Renal cortex interstitium (tissue), 15 donors: ENCODE data around the gene SAGE1. TPM values are rescaled to one million over a fixed set of nuclear protein-coding genes. Genes with fewer than 3 reads are reported as not detected.
"Not testable (repeated sequence)": the region's sequence is repeated elsewhere in the genome, so short reads cannot be mapped to it uniquely, and the experiment has no call there.

Source experiments
- DNase-seq, 11 donors: peaks; one replicate each; pipeline ENCODE4 v3.0.0-alpha.2; 2013; ENCODE audit warnings: low read depth in 9 of 11, low spot score in 4 of 11; ENCODE audit errors: extremely low read depth in 1 of 11
- long read RNA-seq, 16 experiments: transcript quantifications; one replicate each; lab custom pipeline, GENCODE V29; 2026
- polyA plus RNA-seq, 3 donors: library from polyadenylated mRNA; unstranded; fragments of 120-200 nt; gene quantifications; one replicate each; pipeline ENCODE4 v1.2.1, GENCODE V29; 2013; ENCODE audit not compliant: insufficient read length in 3 of 3

The SAGE1 gene, protein sequence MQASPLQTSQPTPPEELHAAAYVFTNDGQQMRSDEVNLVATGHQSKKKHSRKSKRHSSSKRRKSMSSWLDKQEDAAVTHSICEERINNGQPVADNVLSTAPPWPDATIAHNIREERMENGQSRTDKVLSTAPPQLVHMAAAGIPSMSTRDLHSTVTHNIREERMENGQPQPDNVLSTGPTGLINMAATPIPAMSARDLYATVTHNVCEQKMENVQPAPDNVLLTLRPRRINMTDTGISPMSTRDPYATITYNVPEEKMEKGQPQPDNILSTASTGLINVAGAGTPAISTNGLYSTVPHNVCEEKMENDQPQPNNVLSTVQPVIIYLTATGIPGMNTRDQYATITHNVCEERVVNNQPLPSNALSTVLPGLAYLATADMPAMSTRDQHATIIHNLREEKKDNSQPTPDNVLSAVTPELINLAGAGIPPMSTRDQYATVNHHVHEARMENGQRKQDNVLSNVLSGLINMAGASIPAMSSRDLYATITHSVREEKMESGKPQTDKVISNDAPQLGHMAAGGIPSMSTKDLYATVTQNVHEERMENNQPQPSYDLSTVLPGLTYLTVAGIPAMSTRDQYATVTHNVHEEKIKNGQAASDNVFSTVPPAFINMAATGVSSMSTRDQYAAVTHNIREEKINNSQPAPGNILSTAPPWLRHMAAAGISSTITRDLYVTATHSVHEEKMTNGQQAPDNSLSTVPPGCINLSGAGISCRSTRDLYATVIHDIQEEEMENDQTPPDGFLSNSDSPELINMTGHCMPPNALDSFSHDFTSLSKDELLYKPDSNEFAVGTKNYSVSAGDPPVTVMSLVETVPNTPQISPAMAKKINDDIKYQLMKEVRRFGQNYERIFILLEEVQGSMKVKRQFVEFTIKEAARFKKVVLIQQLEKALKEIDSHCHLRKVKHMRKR
- not detected for polyA plus RNA-seq
- long read RNA-seq, donor 1: 0 reads
- long read RNA-seq, donor 2: 0 reads
- long read RNA-seq, donor 3: 0 reads
- long read RNA-seq, donor 4: 0 reads
- long read RNA-seq, donor 5: 0 reads
- long read RNA-seq, donor 6: 0 reads
- long read RNA-seq, donor 7: 0 reads
- long read RNA-seq, donor 8: 0 reads
- long read RNA-seq, donor 9: 0 reads
- long read RNA-seq, donor 10: 0 reads
- long read RNA-seq, donor 11: 0 reads
- long read RNA-seq, donor 12: 0 reads
- long read RNA-seq, donor 13: 0 reads
- long read RNA-seq, donor 14: 0 reads
- long read RNA-seq, donor 15: 0 reads
- long read RNA-seq, donor 16: 0 reads

DNA sequence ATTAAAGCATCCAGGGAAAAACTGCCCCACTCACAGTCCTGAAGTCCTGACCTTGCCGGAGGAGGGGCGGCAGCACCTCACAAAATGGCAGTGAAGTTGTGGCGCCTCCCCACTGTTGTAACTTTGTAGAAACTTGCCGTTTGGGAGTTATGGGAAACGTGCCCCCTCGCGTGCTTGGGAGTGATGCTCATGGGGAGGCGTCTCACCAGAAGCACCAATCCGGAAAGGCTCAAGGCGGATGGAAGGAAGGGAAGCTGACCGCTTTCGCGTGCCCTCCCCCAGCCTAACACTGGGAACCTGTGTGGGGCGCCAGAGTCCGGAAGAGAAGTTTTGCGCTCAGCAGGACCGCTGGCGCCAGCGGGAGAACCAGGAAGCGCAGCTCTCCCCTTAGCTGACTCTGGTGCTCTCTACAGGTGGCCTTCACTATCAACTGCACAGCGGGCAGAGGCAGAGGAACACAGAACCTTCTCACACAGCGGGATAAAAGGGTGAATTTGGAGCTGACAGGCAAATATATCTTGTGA lies at the start of gene SAGE1, which contains the start of gene CT45A10:
Gene SAGE1 (plus strand): TSS at position 423 of the 524 bp plus-strand sequence. CDS start 2,527 bp downstream, outside the sequence.
Gene CT45A10 (minus strand): TSS at position 151 of the 524 bp plus-strand sequence. CDS start 8,100 bp downstream, outside the sequence.
- DNase-seq: no peak

DNA sequence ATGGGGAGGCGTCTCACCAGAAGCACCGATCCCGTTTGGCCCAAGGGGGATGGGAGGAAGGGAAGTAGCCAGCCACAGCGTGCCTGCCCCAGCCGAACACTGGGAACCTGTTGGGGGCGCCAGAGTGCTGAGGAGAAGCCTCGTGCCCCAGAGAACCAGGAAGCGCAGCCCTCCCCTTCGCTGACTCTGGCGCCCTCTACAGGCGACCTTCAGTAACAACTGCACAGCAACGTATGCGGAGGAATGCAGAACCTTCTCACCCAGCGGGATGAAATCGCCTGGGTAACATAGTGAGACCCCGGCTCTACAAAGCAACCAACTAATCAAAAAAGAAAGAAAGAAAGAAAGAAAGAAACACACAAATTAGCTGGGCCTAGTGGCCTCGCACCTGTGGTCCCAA lies 39.1 kb upstream of the SAGE1 start, which contains the start of gene CT45A8:
Gene CT45A8 (minus strand): TSS at position 101 of the 400 bp plus-strand sequence. CDS start 3,755 bp downstream, outside the sequence.
- not testable (repeated sequence) for DNase-seq

DNA sequence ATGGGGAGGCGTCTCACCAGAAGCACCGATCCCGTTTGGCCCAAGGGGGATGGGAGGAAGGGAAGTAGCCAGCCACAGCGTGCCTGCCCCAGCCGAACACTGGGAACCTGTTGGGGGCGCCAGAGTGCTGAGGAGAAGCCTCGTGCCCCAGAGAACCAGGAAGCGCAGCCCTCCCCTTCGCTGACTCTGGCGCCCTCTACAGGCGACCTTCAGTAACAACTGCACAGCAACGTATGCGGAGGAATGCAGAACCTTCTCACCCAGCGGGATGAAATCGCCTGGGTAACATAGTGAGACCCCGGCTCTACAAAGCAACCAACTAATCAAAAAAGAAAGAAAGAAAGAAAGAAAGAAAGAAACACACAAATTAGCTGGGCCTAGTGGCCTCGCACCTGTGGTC lies 21.8 kb upstream of the SAGE1 start, which contains the start of gene CT45A9:
Gene CT45A9 (minus strand): TSS at position 101 of the 400 bp plus-strand sequence. CDS start 3,751 bp downstream, outside the sequence.
- not testable (repeated sequence) for DNase-seq

DNA sequence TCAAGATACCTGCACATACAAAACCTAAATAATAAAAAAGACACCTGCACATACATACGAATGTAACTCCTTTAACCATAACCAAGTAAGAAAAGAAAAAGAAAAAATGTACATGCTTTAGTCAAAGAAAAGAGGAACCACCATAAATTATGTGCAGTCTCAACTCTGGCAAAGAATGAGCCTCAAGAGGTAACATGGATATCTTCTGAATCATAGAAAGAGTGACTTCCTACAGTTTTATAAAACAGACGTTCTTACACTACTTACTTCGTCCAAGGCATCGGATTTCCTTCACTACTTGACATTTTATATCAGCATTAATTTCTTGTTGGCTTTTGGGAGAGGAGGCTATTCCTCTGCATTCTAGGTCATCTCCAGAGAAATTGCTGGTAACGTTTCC lies 10.8 kb upstream of the SAGE1 start:
- DNase-seq: not testable (repeated sequence)

DNA sequence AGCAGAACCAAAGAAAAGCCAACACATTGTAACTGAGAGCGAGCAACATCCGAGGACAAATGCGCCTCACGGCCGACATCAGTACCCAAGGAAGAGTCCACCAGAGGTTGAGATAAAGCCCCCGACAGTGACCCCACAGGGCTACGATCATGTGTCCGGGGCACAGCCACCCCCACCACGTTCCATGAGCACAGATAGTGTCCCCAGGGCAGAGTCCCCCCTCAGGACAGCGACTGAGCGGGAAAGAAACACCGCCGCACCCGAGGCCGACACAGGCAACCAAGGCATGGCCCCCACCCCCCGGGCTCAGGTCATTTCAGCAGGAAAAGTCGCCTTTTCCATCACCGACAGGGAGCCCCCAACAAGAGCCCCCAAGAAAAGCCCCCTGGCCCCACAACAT lies 5.3 kb upstream of the SAGE1 start:
- DNase-seq: not testable (repeated sequence)

DNA sequence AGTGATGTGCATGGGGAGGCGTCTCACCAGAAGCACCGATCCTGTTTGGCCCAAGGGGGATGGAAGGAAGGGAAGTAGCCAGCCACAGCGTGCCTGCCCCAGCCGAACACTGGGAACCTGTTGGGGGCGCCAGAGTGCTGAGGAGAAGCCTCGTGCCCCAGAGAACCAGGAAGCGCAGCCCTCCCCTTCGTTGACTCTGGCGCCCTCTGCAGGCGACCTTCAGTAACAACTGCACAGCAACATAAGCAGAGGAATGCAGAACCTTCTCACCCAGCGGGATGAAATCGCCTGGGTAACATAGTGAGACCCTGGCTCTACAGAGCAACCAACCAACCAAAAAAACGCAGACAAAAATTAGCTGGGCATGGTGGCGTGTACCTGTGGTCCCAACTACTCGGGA lies 4.5 kb upstream of the SAGE1 start:
- not testable (repeated sequence) for DNase-seq

DNA sequence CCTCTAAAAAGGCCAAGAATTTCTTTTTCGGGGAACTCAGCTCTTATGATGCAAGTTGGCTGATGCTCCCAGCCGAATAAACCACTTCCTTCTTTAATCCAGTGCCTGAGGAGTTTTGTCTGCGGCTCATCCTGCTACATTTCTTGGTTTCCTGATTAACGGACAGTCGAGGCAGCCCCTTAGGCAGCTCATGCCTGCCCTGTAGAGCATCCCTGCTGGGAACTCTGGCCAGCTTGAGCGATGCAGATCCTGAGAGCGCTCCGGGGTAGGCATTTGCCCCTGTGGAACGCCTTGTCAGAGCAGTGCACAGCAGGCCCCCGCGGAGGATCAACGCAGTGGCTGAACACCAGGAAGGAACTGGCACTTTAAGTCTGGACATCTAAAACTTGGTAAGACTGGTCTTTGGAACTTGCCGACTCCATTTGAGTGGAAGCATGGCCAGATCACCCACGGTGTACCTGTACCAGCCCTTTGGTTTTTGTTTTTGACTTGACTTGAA lies 3.4 kb upstream of the SAGE1 start:
- no peak for DNase-seq

DNA sequence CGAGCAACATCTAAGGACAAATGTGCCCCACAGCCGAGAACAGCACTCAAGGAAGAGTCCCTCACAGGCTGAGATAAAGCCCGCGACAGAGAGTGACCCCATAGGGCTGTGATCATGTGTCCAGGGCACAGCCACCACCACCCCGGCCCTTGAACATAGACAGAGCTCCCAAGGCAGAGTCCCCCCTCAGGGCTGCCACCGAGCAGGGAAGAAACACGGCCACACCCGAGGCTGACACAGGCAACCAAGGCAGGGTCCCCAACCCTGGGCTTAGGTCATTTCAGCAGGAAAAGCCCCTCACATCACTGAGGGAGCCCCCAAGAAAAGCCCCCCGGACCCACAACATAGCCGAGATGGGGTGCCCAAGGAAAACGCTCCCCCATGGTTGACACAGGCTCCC lies 735 bp upstream of the SAGE1 start:
- no peak for DNase-seq

DNA sequence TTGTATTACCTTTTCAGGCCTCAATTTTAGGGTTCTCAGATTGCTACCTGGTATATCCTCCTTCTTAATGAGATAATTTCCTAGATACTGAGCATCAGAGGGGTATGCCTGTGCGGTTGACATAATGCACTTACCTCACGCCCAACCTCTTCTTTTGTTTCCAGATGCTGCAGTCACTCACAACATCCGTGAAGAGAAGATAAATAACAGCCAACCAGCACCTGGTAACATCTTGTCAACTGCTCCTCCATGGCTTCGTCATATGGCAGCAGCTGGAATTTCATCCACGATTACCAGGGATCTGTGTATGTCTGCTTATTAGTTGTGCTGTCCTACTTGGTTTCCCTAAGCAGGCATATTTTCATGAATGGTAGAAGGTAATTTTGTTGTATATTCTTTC lies 16.7 kb downstream of the SAGE1 start:
- no peak for DNase-seq

DNA sequence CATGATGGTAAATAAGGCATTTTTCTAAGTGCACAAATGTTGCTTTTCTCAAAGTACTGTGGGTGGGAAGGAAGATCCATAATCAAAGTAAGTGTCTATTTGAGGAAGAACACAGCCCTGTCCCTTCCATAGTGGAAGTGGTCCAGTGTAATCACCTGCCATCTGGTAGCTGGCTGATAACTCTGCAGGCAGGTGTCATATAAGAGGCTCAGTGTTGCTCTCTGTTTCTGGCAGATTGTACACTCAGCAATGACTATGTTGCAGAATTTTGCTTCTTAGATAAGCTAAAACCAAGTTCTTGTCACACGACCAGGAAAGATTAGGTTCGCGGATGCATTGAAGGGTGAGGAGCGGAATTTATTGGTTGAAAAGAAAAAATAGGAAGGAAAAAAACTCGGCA lies 20.9 kb downstream of the SAGE1 start:
- no peak for DNase-seq

DNA sequence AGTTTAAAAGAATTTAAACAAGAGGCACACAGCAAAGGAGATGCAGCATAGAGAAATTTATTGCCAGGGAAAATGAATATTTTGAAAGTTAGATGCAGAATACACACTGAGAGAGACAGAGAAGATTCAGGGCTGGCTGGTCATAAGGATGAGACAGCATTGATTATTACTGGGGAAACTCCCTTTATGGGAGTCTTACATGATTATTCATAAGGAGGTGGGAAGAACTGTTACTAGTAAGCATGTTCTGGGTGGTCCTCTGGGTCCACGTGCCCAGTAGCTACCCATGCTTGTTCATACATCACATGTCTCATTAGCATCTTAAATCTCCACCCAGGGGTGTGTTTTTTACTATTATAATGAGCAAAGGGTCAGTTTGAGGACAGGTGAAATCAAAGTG lies 27.0 kb downstream of the SAGE1 start:
- not testable (repeated sequence) for DNase-seq

DNA sequence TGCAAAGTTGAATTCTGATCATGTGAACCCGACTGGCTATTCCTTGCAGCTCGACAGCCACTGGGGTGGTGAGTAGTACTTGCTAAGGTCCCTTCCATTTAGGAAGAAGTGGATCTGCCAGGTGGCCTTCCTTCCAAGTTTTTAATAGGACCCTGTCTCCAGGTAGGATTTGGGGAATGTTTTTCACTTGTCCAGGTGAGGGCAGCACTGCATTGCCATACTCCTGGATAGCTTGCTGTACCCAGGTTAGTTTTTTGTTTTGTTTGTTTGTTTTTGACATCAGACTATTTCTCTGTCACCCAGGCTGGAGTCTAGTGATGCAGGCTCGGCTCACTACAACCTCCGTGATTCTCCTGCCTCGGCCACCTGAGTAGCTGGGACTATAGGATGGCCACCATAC lies 29.8 kb downstream of the SAGE1 start:
- DNase-seq: no peak

DNA sequence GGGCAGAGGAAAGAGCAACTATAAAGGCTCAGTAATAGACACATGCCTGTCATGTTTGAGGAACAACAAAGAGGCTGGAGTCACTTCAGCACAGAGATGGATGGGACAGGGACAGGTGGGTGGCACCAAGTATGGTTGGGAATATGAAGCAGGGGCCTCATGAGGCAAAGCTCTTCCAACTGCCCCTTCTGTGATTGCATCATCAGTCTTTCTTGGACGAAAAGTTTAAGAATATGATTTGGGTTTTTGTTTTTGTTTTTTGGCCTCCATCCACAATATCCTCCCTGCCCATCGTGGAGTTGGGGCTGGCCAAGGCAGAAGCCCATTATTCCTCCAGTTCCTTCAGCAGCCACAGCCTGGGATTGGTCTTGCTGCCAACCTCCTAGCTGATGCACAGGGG lies 34.4 kb downstream of the SAGE1 start:
- DNase-seq: no peak

DNA sequence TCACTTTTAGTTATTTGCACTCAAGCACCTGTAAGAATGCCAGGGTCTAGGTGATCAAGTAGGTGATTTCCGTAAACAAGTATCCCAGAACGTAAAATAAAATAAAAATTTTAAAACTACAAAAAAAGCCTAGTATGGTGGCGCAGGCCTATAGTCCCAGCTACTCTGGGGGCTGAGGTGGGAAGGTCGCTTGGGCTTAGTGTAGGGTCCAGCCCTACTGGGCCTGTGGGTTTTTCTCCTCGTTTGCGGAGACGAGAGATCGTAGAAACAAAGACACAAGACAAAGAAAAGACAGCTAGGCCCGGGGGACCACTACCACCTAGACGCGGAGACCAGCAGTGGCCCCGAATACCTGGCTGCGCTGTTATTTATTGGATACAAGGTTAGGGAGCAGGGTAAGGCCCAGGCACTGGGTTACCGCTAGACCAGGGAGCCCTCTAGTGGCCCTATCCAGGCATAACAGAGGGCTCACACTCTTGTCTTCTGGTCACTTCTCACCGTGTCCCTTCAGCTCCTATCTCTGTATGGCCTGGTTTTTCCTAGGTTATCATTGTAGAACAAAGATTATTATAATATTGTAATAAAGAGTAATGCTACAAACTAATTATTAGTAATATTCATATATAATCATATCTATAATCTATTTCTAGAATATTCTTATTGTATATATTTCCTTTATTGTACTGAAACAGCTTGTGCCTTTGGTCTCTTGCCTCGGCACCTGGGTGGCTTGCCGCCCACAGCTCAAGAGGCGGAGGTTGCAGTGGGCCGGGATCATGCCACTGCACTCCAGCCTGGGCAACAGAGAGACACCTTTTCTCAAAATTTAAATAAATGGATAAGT lies 38.4 kb downstream of the SAGE1 start:
- DNase-seq: peak in 8 of 11 donors; percentile 2 to 13 (median 7)

DNA sequence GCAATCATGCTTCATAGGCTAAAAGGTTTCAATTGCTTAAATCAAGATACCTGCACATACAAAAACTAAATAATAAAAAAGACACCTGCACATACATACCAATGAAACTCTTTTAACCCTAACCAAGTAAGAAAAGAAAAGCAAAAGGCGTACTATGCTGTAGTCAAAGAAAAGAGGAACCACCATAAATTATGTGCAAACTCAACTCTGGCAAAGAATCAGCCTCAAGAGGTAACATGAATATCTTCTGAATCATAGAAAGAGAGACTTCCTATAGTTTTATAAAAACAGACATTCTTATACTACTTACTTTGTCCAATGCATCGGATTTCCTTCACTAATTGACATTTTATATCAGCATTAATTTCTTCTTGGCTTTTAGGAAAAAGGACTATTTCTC lies 51.0 kb downstream of the SAGE1 start:
- DNase-seq: no peak

DNA sequence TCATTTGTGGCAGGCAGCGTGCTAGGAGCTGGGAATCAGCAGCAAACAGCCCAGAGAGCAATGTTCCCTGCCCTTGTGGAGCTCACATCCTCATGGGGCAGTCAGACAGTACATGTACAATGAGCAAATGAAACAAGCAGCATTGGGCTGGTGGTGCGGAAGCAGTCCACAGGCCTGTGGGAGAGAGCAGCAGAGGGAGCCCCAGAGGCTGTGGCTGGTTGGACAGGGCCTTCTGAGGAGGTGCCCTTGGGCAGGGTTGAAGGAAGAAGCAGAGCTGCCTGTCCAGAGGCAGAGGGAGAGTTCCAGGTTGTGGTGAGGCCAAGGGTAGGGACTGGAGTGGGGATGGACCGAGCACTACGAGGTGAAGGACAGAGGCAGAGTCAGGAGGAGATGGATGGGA lies 57.8 kb downstream of the SAGE1 start:
- DNase-seq: no peak
